GM19238 (cell line): ENCODE results near the gene HOXD13.

Experiments used
- DNase-seq: peaks from one replicate; pipeline ENCODE4 v3.0.0; 2011; ENCODE audit warnings: low spot score; ENCODE audit not compliant: insufficient read length

Gene HOXD13

GRCh38 chr2:176092270-176093144 is at the start of gene HOXD13:
Gene HOXD13, plus strand, starts transcription at chr2:176092721. Its CDS starts 170 bp downstream, at chr2:176092891.
- no peak for DNase-seq

- no peak for DNase-seq
Observed at GRCh38 chr2:176056406-176056805, 36.1 kb upstream of the HOXD13 start.

- DNase-seq = no peak
Observed at GRCh38 chr2:176063958-176064357, 28.6 kb upstream of the HOXD13 start.

- DNase-seq = no peak
Observed at GRCh38 chr2:176066645-176067588, 25.6 kb upstream of the HOXD13 start.

- DNase-seq = no peak
Observed at GRCh38 chr2:176067589-176068418, 24.7 kb upstream of the HOXD13 start.

GRCh38 chr2:176068419-176068832 is 24.1 kb upstream of the HOXD13 start:
- no peak for DNase-seq

- no peak for DNase-seq
Observed at GRCh38 chr2:176071330-176072291, 20.9 kb upstream of the HOXD13 start.

GRCh38 chr2:176072292-176072669 is 20.2 kb upstream of the HOXD13 start:
- DNase-seq = no peak

GRCh38 chr2:176072951-176073904 is 19.3 kb upstream of the HOXD13 start:
- no peak for DNase-seq

GRCh38 chr2:176074919-176075425 is 17.5 kb upstream of the HOXD13 start:
- DNase-seq = no peak

GRCh38 chr2:176075481-176075880 is 17.0 kb upstream of the HOXD13 start:
- no peak for DNase-seq

GRCh38 chr2:176076063-176076462 is 16.5 kb upstream of the HOXD13 start:
- DNase-seq = no peak

- no peak for DNase-seq
Observed at GRCh38 chr2:176076796-176077195, 15.7 kb upstream of the HOXD13 start.

- no peak for DNase-seq
Observed at GRCh38 chr2:176078541-176079284, 13.8 kb upstream of the HOXD13 start.

GRCh38 chr2:176079285-176079830 is 13.2 kb upstream of the HOXD13 start:
- DNase-seq = no peak

GRCh38 chr2:176079831-176080539 is 12.5 kb upstream of the HOXD13 start:
- peak; percentile 46 for DNase-seq
